HG03520 (cell line): Measurements from ENCODE around the gene COX17.

ENCODE experiments used
- ATAC-seq: cut with Tn5 transposase; IDR thresholded peaks from one replicate; pipeline ENCODE4 v1.9.1; 2021; ENCODE audit warnings: mild to moderate bottlenecking, moderate library complexity; ENCODE audit not compliant: unreplicated experiment

Gene COX17

DNA sequence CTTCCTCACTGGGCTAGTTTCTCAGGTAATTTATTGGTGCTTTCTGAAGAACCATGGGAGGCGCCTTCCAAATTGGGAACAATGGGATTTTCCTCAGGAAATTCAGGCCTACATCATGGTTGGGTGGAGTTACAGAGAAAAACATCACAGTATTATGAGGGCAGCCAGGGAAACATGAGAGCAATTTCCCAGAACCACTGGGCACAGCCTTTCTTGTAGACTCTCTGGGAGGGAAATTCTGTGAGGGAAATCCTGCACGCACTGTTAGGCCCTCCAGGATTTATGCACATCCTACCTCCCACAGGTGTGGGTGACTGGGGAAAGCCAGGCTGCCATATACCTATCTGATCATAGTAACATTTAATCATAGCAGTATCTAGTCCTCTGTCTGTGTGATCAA is 30.0 kb downstream of the COX17 start:
- no peak for ATAC-seq

DNA sequence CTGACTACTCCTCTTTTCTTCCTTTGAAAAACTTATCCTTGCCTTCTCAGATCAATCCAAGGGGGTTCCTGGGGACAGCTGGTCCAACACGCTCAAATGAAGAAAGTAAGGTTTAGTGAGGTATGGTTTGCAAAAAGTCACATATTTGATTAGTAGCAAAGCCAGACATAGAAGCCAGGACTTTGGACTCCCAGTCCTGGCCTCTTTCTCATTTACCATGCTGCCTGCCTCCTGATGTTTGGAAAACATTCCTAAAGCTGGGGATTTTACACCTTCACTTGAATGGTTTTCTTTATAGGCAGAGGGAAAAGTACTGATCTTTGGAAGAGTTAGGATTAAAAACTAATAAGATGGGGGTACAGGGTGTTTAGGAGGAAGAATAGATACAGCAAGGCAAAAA is 31.4 kb downstream of the COX17 start:
- no peak for ATAC-seq

DNA sequence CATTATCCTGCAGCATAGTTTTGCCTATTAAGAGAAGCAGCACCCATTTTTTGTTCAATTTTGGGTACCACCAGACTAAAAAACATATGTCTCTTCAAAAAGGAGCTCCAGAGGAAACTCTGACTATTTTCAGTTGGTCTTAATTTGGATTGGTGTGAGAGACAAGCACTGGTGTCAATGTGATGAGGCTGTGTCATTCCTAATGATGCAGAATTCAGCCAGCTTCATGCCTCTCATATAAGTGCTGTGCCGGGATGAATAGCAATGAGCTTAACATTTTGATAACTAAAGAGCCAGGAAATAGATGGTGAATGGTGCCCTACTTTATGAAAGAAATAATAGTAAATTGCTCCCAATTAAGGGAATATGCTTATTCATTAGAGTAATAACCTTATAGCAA is 32.7 kb downstream of the COX17 start:
- ATAC-seq, result no peak

DNA sequence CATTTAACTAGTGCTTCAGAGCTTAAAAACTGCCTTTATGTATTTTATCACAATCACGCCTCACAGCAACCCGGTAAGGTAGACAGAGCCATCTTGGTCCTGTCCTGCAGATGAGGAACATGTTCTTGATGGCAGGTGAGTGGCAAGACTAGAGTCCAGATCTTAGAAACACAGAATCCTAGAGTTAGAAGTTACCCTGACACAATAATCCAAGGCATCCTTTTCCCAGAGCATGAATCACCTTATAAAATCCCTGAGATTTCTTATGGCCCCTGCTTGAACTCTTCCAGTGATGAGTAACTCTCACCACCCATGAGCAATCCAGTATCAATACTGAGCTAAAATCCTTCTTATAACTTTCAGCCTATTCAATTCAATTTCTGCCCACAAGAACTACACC is 33.7 kb downstream of the COX17 start:
- ATAC-seq, result no peak

DNA sequence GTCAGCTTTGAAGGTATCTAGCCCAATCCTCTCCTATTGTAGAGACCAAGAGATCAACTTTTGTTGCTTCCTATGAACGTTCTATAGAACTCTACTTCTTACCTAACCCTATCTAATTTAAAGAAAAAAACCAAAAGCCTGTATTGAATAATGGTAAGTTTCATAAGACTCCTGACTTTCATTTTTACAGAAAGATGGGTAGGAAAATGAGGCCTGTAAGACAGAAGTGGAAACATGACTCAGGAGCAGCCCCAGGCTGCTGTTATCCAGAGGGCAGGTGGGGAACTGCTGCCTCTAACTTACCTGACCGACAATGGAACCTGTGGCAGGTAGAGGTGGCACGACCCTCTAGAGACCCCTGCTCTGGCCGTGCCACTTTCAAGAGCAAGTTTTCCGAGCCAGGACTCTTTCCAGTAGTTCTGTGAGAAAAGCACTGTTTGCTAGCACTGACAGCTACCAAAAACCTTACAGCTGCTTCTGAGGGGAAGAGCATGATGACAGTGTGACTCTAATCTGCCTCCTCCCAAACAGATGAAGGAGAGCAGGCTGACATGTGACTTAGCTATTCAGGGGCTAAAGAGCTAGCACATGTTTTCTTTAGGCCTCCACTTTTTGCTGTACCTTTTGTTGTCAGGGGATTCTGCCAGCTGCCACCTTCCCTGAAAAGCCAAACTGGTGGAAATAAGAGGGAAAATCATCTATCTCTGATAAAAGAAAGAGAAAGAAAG is 34.3 kb downstream of the COX17 start:
- no peak for ATAC-seq

DNA sequence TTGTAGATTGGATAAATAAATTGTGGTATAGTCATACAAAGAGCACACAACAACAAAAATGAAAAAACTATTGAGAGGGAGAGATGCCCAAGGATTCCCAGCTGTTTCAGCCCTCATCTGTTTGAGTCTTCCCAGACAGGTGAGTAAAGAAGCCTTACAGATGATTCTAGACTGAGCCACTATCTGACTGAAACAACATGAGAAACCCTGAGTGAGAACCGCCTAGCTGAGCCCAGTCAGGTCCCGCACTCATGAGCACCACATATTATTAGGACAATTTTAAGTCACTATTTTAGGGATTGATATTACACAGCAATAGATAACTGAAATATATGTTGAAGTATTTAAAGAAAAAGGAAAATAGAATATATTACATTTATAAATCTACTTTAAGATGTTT is 35.8 kb downstream of the COX17 start:
- ATAC-seq, result no peak

DNA sequence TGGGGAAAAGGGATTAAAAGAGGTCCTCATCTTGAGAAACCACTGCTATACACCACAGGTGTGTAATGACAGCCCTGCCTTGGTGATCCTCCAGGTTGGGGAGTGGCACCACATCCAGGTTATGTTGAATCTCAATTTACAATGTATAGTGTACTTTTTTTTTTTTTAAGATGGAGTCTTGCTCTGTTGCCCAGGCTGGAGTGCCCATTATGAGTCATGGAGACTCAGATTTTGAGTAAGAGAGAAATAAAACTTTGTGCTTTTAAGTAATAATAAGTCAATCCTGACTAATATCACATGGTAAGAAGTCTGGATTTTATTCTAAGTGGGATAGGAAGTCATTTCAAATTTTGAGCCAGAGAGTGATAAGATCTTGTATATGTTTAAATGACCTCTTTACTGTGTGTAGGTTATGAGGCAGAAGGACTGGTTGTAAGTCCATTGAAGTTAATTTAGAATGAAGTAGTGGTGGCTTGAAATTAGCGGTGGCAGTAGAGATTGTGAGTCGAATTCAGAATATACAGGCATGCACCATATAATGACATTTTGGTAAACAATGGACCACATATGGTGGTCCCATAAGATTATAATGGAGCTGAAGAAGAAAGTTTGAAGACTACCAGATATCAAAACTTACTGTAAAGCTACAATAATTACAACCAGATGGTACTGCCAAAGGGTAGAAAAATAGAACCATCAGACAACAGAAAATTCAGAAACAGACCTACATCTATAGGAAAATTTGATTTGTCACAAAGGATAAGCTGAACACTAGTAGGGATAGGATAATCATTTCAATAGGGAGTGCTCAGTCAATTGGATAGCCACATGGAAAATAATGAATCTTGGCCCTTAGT is 37.5 kb downstream of the COX17 start:
- ATAC-seq, result no peak

DNA sequence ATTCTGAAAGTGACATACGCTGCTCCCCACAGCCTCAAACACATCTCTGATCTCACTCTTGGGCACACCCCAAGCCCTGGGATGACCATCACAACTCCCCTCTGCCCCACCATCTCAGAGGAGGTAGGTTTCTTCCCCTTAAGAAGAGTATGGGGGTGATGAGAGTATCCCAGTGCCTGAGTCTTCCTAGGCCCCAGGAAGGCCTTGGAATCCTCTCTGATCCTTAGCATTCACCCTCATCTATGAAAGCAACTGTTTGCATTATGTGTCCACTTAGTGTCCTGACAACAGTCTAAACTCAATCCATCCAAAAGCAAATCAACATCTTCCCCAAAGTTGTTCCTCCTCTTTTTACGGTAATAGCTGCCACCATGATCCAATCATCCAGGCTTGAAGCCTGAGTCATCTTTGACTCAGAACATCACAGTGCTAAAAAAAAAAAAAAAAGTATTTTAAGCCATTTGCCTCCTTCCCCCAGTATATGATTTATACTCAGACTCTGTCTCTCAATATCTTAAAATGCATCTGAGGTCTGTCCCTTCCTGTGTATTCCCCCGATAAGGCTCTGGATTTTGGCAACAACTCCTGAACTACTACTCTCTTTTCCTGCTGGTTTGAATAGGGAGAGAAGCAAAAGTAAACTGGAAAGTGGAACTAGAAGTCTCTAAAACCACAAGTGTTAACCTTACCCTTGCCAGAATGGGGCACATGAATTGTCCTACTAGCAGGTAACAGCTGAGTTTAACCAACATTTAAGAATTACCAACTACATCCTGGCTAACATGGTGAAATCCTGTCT is 39.3 kb downstream of the COX17 start:
- ATAC-seq, result peak; percentile 23

DNA sequence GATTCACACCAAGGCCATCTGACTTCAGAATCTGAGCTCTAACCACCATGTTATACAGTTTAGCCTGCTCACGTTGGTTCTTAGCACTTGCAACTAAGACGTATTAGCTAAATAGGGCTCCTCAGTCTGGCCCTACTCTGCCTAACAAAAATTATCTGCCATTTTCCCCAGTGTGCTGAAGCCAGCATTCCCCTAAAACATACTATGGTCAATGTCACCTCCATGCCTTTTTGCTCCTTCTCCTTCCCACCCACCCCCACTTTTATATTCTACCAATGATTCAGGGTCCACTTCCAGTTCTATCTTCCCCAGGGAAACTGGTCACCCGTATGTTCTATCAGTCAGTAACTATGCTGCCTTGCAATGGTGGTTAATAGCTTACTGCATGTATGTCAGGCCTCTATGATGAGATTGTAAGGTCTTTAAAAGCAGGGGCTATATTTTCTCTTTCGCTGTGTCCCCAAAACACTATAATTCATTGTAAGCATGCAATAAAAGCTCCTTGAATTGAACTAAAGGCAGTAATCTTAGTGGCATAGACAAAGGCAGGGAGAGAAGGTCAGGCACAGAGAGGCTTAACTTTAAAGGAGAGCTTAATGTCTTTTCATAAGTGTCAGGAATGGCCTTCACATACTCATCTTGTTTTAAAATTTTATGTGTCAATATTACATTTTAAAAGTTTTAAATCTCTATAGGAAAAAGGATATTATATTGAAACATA is 40.2 kb downstream of the COX17 start:
- no peak for ATAC-seq

DNA sequence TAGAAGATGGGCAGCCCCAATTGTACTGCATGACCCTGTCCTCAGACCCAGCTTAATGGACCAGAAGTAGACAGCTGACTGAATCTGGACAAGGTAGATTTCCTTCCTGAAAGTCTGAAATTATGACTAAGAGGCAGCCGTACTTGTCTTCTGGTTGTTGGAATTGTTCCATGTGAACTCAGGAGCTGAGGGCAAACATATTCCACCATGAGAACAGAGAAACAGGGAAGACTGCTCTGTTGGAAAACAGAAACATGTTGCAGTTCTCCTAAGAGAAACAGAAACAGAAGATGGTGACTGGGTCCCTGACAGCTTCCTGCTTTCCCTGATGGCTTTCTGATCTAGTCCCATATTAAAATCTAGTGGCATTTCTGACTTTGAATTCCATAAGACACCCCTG is 41.0 kb downstream of the COX17 start:
- ATAC-seq, result no peak

DNA sequence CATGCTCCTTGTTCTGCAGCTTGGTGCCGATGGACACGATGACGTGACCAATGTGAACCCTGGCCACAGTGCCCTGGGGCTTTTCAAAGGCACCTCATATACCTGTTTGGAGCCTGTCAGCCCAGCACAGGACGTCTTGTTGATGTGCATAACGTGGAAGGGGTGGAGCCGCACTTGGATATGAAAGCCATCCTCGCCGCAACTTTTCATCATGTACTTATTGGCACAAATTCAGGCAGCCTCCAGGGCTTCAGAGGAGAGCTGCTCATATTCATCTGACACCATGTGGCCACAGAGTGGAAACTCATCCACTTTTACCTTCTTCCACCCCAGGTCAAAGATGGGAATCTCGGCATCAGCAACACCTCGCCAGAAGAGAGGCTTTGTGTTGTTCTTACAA is 41.5 kb downstream of the COX17 start:
- no peak for ATAC-seq

DNA sequence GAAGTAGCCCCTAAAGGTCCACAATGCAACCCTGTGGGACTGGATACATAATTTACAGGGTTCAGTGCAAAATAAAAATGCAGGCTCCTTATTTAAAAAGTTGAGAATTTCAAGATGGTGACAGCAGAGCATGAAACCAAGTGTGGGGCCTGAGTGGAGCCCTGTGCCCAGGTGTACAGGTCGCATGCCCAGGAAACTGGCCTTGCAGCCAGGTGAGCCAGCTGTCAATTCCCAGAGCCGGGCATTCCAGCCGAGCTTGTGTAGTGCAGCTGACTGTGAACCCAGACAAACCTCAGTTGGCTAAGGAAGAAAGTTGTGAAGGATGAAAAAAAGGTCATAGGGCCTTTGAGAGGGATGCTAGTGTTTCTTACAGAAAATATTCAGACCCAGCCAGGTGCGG is 44.4 kb downstream of the COX17 start:
- ATAC-seq, result no peak

DNA sequence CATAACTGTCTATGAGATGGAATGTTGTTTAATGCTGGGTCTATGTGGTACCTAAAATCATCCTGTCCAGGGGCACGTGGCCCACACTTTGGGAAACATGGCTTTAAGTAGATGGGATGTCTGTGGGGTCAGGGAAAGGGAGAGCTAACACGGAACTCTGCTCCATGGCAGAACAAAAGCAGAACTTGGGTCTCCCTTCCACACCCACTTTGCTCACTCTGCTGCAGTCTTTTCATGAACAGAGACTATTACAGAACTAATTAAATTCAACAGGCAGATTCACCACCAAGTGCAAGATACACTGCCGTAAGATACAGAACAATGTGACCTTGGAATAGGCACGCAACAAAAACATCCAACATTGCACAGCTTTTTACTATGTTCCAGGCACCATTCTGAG is 45.0 kb downstream of the COX17 start:
- no peak for ATAC-seq

DNA sequence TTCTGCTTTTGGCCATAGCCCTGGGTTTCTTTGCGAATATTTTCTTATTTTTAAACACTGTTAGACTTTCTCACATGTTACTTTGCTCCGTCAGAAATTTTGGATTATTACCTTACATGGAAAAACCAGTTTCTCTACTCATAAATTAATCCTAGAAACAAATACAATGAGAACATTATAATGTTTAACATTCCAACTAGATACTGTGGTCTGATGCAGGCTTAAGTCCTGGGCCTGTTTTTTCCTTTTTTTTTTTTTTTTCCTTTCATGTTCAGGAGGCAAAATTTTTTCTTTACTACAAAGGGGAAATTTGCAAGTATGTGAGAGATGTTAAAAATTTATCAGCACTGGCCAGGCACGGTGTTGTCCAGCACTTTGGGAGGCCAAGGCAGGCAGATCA is 45.7 kb downstream of the COX17 start:
- ATAC-seq, result no peak

DNA sequence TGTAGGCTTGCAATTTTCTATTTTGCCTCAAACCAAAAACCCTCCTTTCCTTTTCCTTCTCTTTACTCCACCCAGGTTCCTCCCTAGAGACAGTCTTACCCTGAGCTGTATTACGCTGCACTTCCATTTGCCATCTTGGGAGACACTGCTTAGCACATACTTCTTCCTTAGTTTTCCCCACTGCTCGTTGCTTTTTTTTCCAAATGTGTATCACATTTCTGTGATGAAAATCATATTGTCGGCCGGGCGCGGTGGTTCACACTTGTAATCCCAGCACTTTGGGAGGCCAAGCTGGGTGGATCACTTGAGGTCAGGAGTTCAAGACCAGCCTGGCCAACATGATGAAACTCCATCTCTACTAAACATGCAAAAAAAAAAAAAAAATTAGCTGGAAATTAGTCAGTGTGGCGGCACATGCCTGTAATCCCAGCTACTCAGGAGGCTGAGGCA is 46.3 kb downstream of the COX17 start:
- no peak for ATAC-seq

DNA sequence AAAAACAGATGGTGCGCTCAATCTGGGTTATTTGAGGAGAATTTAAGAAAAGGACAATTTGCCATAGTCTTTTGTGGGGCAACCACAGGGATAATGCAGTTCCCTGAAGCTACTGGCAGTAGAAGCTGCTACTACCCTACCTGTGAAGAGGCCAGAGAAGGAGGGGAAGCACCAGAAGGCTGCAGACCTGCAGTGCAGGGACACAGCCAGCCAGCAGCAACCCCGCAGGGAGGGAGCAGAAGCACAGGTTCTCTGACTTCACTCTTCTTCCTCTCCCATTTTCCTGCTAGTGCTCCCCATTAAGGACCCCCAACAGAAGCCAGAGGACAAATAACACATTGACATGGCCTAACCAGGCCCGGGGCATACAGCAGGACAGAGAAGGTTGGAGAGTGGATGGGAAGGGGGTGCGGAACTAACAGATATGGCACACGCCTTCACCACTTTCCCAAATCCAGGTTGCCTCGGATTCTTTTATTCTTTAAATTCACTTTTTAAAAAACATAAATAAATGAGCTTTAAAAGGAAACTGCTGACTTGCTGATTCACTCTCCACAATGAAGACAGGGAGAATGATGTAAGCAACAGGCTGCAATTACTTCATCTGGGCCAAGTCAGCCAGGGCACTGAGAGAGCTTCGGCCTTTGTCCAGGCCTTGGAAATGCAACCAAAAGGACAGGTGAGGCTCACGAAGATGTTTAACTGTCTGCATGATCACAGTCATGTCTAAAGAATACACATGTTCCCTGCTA is 46.9 kb downstream of the COX17 start:
- no peak for ATAC-seq

DNA sequence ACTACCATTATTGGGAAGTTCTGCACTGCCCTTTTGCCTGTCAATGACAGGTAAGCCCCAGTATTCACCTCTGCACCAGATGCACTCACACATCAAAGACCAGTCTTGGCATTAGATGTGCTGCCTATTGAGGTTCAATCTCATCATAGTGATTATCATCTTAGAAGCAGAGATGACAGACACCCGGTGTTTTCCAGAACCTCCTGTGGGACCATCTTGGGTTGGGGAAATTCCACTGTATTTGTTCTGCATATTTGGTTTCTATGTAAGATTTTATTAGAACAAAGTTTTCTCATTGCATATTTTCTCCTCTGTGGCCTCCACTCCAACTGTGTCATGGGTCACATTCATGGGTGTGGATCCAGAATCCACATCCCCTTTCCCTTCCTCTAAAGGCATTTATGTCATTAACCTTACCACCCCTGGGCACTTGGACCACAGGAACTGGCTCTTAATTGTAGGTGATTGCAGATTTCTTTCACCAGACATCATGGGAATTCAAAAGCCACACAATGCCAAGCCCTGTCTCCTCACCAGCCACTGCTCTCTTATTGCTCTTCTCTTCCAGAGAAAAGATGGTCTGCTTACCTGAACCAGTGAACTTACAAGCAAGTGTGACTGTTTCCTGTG is 48.3 kb downstream of the COX17 start:
- ATAC-seq, result peak; percentile 30

DNA sequence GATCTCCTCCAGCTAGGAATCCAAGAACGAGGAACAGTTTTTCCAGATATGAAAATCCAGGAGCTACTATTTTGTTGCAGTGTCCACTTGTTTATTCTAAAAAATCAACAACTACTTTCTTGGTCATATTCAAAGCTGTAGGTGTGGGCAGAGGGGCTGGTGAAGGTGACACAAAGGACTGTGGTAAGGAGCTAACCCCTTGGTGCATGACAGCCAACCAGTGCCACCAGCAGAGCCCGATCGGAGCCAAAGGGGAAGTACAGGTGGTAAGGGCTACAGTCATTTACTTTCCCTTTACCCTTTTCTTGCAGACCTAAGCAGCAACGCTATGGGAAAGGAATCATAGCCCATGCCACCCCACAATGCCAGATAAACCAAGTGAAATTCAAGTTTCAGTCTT is 48.8 kb downstream of the COX17 start:
- peak; percentile 46 for ATAC-seq

DNA sequence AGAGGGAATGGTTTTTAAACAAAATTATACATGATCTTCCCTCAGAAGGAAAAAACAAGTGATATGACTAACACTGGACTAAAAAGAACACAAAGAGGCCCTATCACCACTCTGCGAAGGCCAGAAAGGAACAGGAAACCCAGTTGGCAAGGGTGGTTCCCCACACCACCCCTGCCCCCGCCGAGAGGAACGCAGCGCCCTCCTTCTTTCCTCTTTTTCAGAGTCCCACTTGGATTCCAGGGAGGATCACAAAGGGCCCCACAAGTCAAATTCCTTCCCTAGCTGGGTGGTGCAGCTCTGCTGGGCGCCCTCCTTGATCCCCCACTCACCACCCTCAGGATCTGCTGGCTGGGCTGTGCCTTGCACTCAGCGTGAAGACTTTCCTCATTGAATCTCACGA is 49.7 kb downstream of the COX17 start:
- no peak for ATAC-seq

DNA sequence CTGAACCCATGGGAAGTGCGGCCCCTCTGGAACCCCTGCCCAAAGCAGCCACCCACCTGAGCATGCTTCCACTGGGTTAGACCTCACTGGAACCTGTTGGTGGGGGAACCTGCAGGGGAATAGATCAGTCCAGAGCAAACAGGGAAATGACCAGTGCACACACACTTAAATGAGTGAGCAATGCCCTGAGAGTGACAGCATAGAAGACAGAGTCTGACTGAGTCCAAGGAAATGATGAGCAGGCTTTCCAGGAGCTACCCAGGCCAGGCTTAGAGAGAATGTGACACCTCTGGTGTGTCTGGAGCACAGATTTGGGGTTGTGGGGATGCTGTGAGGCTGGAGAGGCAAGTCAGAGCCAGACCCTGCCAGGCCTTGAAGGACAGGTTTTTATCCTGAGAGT is 51.0 kb downstream of the COX17 start:
- no peak for ATAC-seq
